ENCODE measurements around the gene TST.

The TST gene

DNA sequence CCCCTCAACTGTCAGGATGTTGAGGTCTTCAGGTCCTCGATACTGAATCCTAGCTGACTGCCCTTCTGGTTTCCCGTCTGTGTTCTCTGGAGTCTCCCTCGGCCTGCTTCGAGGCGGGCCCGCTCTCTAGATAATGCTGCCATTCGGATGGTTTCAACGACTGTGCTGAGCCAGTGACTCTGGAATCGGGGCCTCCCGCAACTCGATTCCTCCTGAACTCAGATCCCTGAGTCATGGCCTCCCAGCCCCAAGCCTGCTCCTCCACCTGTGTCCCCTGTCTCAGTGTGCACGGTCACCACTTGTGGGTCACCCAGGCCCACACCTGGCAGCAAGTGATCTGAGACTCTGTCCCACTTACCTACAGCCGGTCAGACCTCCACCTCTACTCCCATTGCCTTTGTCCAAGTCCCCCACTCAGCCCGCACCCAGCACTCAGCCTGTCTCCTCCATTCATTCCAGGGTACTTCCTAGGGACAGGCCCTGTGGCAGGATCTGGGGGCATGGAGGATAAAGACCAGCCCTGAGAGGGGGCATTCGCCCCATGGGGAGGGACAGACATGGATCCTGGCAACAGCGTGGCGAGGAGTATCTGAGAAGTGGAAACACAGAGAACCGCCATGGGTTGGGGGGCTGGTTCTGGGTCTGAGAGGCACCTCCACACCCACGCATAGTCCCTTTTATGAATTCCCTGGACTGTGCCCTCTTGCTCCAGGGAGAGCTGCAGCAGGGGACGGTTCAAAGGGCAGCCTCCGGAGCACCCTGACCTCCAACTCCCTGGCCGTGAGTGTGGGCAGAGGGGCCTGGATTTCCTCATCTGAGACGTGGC lies 14.6 kb upstream of the TST start:
- Histone ChIP-seq H2AFZ (ENCODE audit: low read length) (no peak overlapping the region), H3K4me2 (ENCODE audit: insufficient read depth, low read length, poor library complexity, severe bottlenecking) (no peak overlapping the region), H3K9ac (ENCODE audit: low read depth, low read length, poor library complexity) (no peak overlapping the region), H2AK5ac (ENCODE audit: low read depth, low read length) (no peak overlapping the region), H3K14ac (ENCODE audit: low read length) (no peak overlapping the region), H3K36me3 (replicated peaks in 1 of 2; ENCODE audit: control insufficient read depth in 2 of 2, insufficient read depth in 2 of 2, low read length in 2 of 2) (peaks cover 10 to 20% of the 10 kb centered on the region in 2 donors), H3K27ac (replicated peaks; ENCODE audit: low read length) (no peak overlapping the region), H2BK5ac (ENCODE audit: low read length) (no peak overlapping the region), H2BK12ac (ENCODE audit: low read length) (no peak overlapping the region), H3K4me3 (ENCODE audit: low read length in 2 of 2) (no peak overlapping the region), H3K18ac (ENCODE audit: low read length) (no peak overlapping the region), H3K79me1 (ENCODE audit: low read depth, low read length) (no peaks in the 10 kb centered on the region), H4K91ac (ENCODE audit: low read depth, low read length, poor library complexity) (no peak overlapping the region), H3K27me3 (ENCODE audit: control insufficient read depth in 3 of 3, insufficient read depth in 3 of 3, low read depth in 1 of 3, low read length in 3 of 3) (peaks cover 0 to 2% (median 0%) of the 10 kb centered on the region in 3 experiments), H2BK120ac (ENCODE audit: low read depth, low read length) (no peak overlapping the region), H3K23ac (ENCODE audit: low read depth, low read length, poor library complexity) (no peak overlapping the region), H2BK15ac (ENCODE audit: low read length) (no peak overlapping the region), H4K8ac (ENCODE audit: low read depth, low read length) (no peak overlapping the region), H3K4me1 (ENCODE audit: control insufficient read depth in 2 of 2, insufficient read depth in 1 of 2, low read depth in 1 of 2, low read length in 2 of 2) (peaks cover 5% of the 10 kb centered on the region in 2 donors), H3K4ac (ENCODE audit: low read length) (no peak overlapping the region), H3K9me3 (replicated peaks in 1 of 2; ENCODE audit: control insufficient read depth in 2 of 2, insufficient read depth in 1 of 2, low read depth in 1 of 2, low read length in 2 of 2) (no peaks in the 10 kb centered on the region)
- DNase-seq (ENCODE audit: low spot score), result no peak
- no CpG with 5 or more reads among the region's 23 CpGs for WGBS, 2 donors (ENCODE audit: extremely low coverage in 2 of 2, insufficient read length in 2 of 2, insufficient replicate concordance in 1 of 2)

DNA sequence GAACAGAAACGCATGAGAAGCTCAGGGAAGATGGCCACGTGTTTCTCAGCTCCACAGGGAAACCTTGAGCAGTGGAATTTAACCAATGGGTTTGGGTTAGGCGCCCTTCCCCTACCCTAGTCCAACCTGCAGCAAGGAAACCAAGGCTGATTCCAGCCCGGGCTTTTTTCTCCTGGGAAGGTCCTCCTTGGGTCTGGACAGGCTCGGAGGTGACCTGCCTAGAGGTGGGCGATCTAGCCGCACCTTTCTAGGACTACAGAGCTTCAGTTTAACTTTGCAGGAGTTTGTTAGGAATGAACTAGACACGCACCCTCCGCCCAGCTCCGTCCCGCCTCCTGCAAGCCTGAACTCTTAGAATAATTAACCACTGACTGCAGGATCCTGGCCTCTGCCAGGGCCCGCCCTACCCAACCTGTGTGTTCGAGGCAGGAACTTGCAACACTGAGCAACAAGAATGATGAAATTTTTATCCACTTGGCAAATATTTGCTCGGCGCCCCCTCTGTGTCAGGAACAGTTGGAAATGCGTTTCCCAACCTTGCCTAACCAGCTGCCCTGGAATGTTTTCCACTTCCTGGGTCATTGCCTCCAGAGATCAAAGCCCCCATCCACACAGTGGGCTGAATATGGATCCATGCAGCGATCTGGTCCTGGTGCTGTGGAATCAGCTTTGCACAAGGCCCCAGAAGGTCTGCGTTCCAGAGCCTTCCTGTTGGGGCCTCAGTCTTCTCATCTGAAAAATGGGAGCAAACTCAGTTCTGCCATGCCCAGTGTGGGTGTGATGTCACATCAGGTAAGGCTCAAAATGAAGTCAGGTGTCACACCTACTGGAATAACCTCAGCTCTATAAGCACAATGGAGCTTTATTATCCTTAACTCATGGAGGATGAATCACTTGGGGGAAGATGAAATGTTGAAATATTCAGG lies 13.6 kb upstream of the TST start:
- no peak overlapping the region for H3K4me3 ChIP-seq (ENCODE audit: low read length in 2 of 2)
- no peak overlapping the region for H3K27ac ChIP-seq (replicated peaks; ENCODE audit: low read length)
- peaks cover 12 to 27% of the 10 kb centered on the region in 2 donors for H3K36me3 ChIP-seq (replicated peaks in 1 of 2; ENCODE audit: control insufficient read depth in 2 of 2, insufficient read depth in 2 of 2, low read length in 2 of 2)
- no peak overlapping the region for H2BK120ac ChIP-seq (ENCODE audit: low read depth, low read length)
- no peak overlapping the region for H2BK12ac ChIP-seq (ENCODE audit: low read length)
- H2AFZ ChIP-seq (ENCODE audit: low read length), result no peak overlapping the region
- H4K91ac ChIP-seq (ENCODE audit: low read depth, low read length, poor library complexity), result no peak overlapping the region
- H2AK5ac ChIP-seq (ENCODE audit: low read depth, low read length), result no peak overlapping the region
- DNase-seq (ENCODE audit: low spot score), result no peak
- no CpG with 5 or more reads among the region's 18 CpGs for WGBS, 2 donors (ENCODE audit: extremely low coverage in 2 of 2, insufficient read length in 2 of 2, insufficient replicate concordance in 1 of 2)
- no peak overlapping the region for H3K4ac ChIP-seq (ENCODE audit: low read length)
- H3K27me3 ChIP-seq (ENCODE audit: control insufficient read depth in 3 of 3, insufficient read depth in 3 of 3, low read depth in 1 of 3, low read length in 3 of 3), result peaks cover 0 to 2% (median 0%) of the 10 kb centered on the region in 3 experiments
- no peaks in the 10 kb centered on the region for H3K9me3 ChIP-seq (replicated peaks in 1 of 2; ENCODE audit: control insufficient read depth in 2 of 2, insufficient read depth in 1 of 2, low read depth in 1 of 2, low read length in 2 of 2)
- peaks cover 4 to 5% of the 10 kb centered on the region in 2 donors for H3K4me1 ChIP-seq (ENCODE audit: control insufficient read depth in 2 of 2, insufficient read depth in 1 of 2, low read depth in 1 of 2, low read length in 2 of 2)
- H2BK15ac ChIP-seq (ENCODE audit: low read length), result no peak overlapping the region
- no peaks in the 10 kb centered on the region for H3K79me1 ChIP-seq (ENCODE audit: low read depth, low read length)
- no peak overlapping the region for H4K8ac ChIP-seq (ENCODE audit: low read depth, low read length)
- H3K23ac ChIP-seq (ENCODE audit: low read depth, low read length, poor library complexity), result no peak overlapping the region
- H2BK5ac ChIP-seq (ENCODE audit: low read length), result no peak overlapping the region
- no peak overlapping the region for H3K9ac ChIP-seq (ENCODE audit: low read depth, low read length, poor library complexity)
- no peak overlapping the region for H3K18ac ChIP-seq (ENCODE audit: low read length)
- no peak overlapping the region for H3K4me2 ChIP-seq (ENCODE audit: insufficient read depth, low read length, poor library complexity, severe bottlenecking)
- H3K14ac ChIP-seq (ENCODE audit: low read length), result no peak overlapping the region

DNA sequence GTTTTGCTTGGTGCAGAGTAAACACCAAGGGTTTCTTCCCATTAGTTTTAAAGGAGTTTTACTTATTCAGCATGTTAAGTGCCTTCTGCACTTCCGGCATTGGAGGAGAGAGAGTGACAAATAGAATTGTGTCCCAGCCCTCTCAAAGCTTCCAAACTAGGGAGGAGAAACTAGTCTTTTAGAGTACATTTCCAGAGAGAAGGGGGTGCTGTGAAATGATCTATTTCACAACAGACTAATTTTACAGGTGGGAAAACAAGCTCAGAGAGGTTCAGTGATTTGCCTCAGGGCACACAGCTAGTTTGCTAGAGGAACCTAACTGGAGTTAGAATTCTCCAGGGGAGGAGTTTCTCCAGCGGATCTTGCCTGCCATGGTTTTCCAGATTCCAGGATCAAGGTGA lies 12.9 kb upstream of the TST start:
- no CpG with 5 or more reads among the region's 2 CpGs for WGBS, 2 donors (ENCODE audit: extremely low coverage in 2 of 2, insufficient read length in 2 of 2, insufficient replicate concordance in 1 of 2)
- Histone ChIP-seq H2BK15ac (ENCODE audit: low read length) (no peak overlapping the region), H3K36me3 (replicated peaks in 1 of 2; ENCODE audit: control insufficient read depth in 2 of 2, insufficient read depth in 2 of 2, low read length in 2 of 2) (peaks cover 19 to 34% of the 10 kb centered on the region in 2 donors), H3K27ac (replicated peaks; ENCODE audit: low read length) (no peak overlapping the region), H2AK5ac (ENCODE audit: low read depth, low read length) (no peak overlapping the region), H4K8ac (ENCODE audit: low read depth, low read length) (no peak overlapping the region), H3K27me3 (ENCODE audit: control insufficient read depth in 3 of 3, insufficient read depth in 3 of 3, low read depth in 1 of 3, low read length in 3 of 3) (peaks cover 0 to 2% (median 0%) of the 10 kb centered on the region in 3 experiments), H2BK12ac (ENCODE audit: low read length) (no peak overlapping the region), H3K18ac (ENCODE audit: low read length) (no peak overlapping the region), H3K9me3 (replicated peaks in 1 of 2; ENCODE audit: control insufficient read depth in 2 of 2, insufficient read depth in 1 of 2, low read depth in 1 of 2, low read length in 2 of 2) (no peaks in the 10 kb centered on the region), H2BK120ac (ENCODE audit: low read depth, low read length) (no peak overlapping the region), H3K9ac (ENCODE audit: low read depth, low read length, poor library complexity) (no peak overlapping the region), H2AFZ (ENCODE audit: low read length) (no peak overlapping the region), H4K91ac (ENCODE audit: low read depth, low read length, poor library complexity) (no peak overlapping the region), H3K4me2 (ENCODE audit: insufficient read depth, low read length, poor library complexity, severe bottlenecking) (no peak overlapping the region), H2BK5ac (ENCODE audit: low read length) (no peak overlapping the region), H3K4me1 (ENCODE audit: control insufficient read depth in 2 of 2, insufficient read depth in 1 of 2, low read depth in 1 of 2, low read length in 2 of 2) (peaks cover 0 to 5% of the 10 kb centered on the region in 2 donors), H3K4ac (ENCODE audit: low read length) (no peak overlapping the region), H3K79me1 (ENCODE audit: low read depth, low read length) (no peaks in the 10 kb centered on the region), H3K4me3 (ENCODE audit: low read length in 2 of 2) (no peak overlapping the region), H3K14ac (ENCODE audit: low read length) (no peak overlapping the region), H3K23ac (ENCODE audit: low read depth, low read length, poor library complexity) (no peak overlapping the region)
- DNase-seq (ENCODE audit: low spot score), result no peak

All from neuronal stem cell (in vitro differentiated cells).